Smooth muscle cell (in vitro differentiated cells): ENCODE measurements around the gene VEGFB. TPM values are rescaled to one million over a fixed set of nuclear protein-coding genes. Genes with fewer than 3 reads are reported as not detected.

Experiments used
- DNase-seq: peaks from one replicate; lab custom pipeline; 2025; ENCODE audit not compliant: unreplicated experiment; lab: John Stamatoyannopoulos, UW
- H2AFZ ChIP-seq: fragments of 200-600 bp; sonication (generic); 2 replicates; pipeline ENCODE4 v1.6.0; 2016; ENCODE audit warnings: antibody characterized with exemption, low read depth, mild to moderate bottlenecking
- H3F3A ChIP-seq: fragments of 200-600 bp; sonication (generic); 2 replicates; pipeline ENCODE4 v1.6.0; 2017; ENCODE audit warnings: antibody characterized with exemption, low read depth
- H3K27ac ChIP-seq: fragments of 200-600 bp; sonication (generic); 2 replicates; pipeline ENCODE4 v1.5.1; 2016; ENCODE audit warnings: low read depth, mild to moderate bottlenecking
- H3K27me3 ChIP-seq: fragments of 200-600 bp; sonication (generic); 2 replicates; pipeline ENCODE4 v1.6.1; 2016; ENCODE audit warnings: low read depth, mild to moderate bottlenecking
- H3K36me3 ChIP-seq: fragments of 200-600 bp; sonication (generic); 2 replicates; pipeline ENCODE4 v1.5.1; 2016; ENCODE audit warnings: low read depth
- H3K4me1 ChIP-seq: fragments of 200-600 bp; sonication (generic); 2 replicates; pipeline ENCODE4 v1.5.1; 2016; ENCODE audit warnings: low read depth
- H3K4me2 ChIP-seq: fragments of 200-600 bp; sonication (generic); 2 replicates; pipeline ENCODE4 v1.6.0; 2016; ENCODE audit warnings: mild to moderate bottlenecking
- H3K4me3 ChIP-seq: fragments of 200-600 bp; sonication (generic); 2 replicates; pipeline ENCODE4 v1.5.1; 2016; ENCODE audit warnings: mild to moderate bottlenecking
- H3K79me2 ChIP-seq: fragments of 200-600 bp; sonication (generic); 2 replicates; pipeline ENCODE4 v1.6.0; 2016; ENCODE audit warnings: low read depth, mild to moderate bottlenecking
- H3K9ac ChIP-seq: fragments of 200-600 bp; sonication (generic); 2 replicates; pipeline ENCODE4 v1.6.0; 2016; ENCODE audit warnings: low read depth
- H3K9me3 ChIP-seq: fragments of 200-600 bp; sonication (generic); replicated peaks from 2 replicates; pipeline ENCODE4 v1.5.1; 2016; ENCODE audit warnings: low read depth
- H4K20me1 ChIP-seq: fragments of 200-600 bp; sonication (generic); 2 replicates; pipeline ENCODE4 v1.6.0; 2016; ENCODE audit warnings: low read depth
- CTCF ChIP-seq: fragments of 200-600 bp; sonication (generic); IDR thresholded peaks from 2 replicates; pipeline ENCODE4 v1.5.1; 2017; ENCODE audit warnings: borderline replicate concordance, mild to moderate bottlenecking, antibody characterized with exemption; ENCODE audit not compliant: insufficient read depth, poor library complexity, severe bottlenecking
- WGBS: methylation state at CpG from one replicate; pipeline ENCODE4 v1.1.7; 2016; ENCODE audit warnings: low lambda C conversion rate; 5-methylcytosine and 5-hydroxymethylcytosine counted together
- polyA plus RNA-seq: library from polyadenylated mRNA; unstranded; fragments of >200 nt; fragmentation: Nextera tagmentation; extraction: Ambion mirVana; gene quantifications from 2 replicates; pipeline ENCODE4 v1.2.1, GENCODE V29; 2016
- total RNA-seq: library from RNA; depleted of rRNA; stranded (reverse); fragments of >200 nt; gene quantifications from 2 replicates; pipeline ENCODE4 v1.2.3, GENCODE V29; 2014

The VEGFB gene
- total and polyA plus RNA-seq, 2 experiments from 2014 or later, result 27.9 to 96.5 TPM

- Histone ChIP-seq H3F3A (peaks cover 17% of the 10 kb centered on the region), H3K79me2 (peaks cover 19% of the 10 kb centered on the region), H3K9ac (no peak overlapping the region), H3K36me3 (no peaks in the 10 kb centered on the region), H3K27ac (peak overlapping the region; percentile 87), H3K4me3 (no peak overlapping the region), H4K20me1 (peaks cover 30% of the 10 kb centered on the region), H2AFZ (no peak overlapping the region), H3K9me3 (no peaks in the 10 kb centered on the region), H3K4me2 (peak overlapping the region; percentile 96), H3K4me1 (peaks cover 18% of the 10 kb centered on the region), H3K27me3 (no peaks in the 10 kb centered on the region)
- no peak for TF ChIP-seq CTCF
- DNase-seq, result no peak
- 87% methylated on average over 8 of the region's 8 CpGs for WGBS
These were observed 9.0 kb downstream of the VEGFB start for GRCh38 chr11:64243236-64243854.

GRCh38 chr11:64244107-64244506 lies 9.7 kb downstream of the VEGFB start:
- 70% methylated on average over 5 of the region's 5 CpGs for WGBS
- Histone ChIP-seq H3K4me3 (no peak overlapping the region), H3K9me3 (no peaks in the 10 kb centered on the region)

GRCh38 chr11:64244966-64245365 lies 10.6 kb downstream of the VEGFB start:
- Histone ChIP-seq H3K36me3 (no peaks in the 10 kb centered on the region), H3K4me3 (peak overlapping the region; percentile 63), H3K27ac (peak overlapping the region; percentile 87), H2AFZ (no peak overlapping the region), H3K4me1 (peaks cover 21% of the 10 kb centered on the region), H3K27me3 (no peaks in the 10 kb centered on the region), H3K79me2 (peaks cover 19% of the 10 kb centered on the region), H3K4me2 (peak overlapping the region; percentile 89), H3K9me3 (no peaks in the 10 kb centered on the region), H4K20me1 (peaks cover 30% of the 10 kb centered on the region), H3K9ac (peak overlapping the region; percentile 74), H3F3A (peaks cover 7% of the 10 kb centered on the region)
- 66% methylated on average over 6 of the region's 6 CpGs for WGBS
- TF ChIP-seq CTCF, result no peak
- no peak for DNase-seq

More at GRCh38 chr11:64244107-64244506, 9.7 kb downstream of the VEGFB start:
- no peak for DNase-seq
- Histone ChIP-seq H3K9ac (no peak overlapping the region), H3K27me3 (no peaks in the 10 kb centered on the region), H3K79me2 (peaks cover 19% of the 10 kb centered on the region), H3K27ac (peak overlapping the region; percentile 87), H3K36me3 (no peaks in the 10 kb centered on the region), H3K4me2 (no peak overlapping the region), H4K20me1 (peaks cover 30% of the 10 kb centered on the region), H2AFZ (no peak overlapping the region), H3F3A (peaks cover 10% of the 10 kb centered on the region), H3K4me1 (peaks cover 21% of the 10 kb centered on the region)
- no peak for TF ChIP-seq CTCF

GRCh38 chr11:64245401-64245796 lies 11.0 kb downstream of the VEGFB start:
- H3K27ac ChIP-seq, result peak overlapping the region; percentile 87
- no peaks in the 10 kb centered on the region for H3K36me3 ChIP-seq
- H4K20me1 ChIP-seq, result peaks cover 30% of the 10 kb centered on the region
- H3K9me3 ChIP-seq, result no peaks in the 10 kb centered on the region
- H3K9ac ChIP-seq, result peak overlapping the region; percentile 74
- no peak for TF ChIP-seq CTCF
- H3K27me3 ChIP-seq, result no peaks in the 10 kb centered on the region
- DNase-seq, result no peak
- H3K4me3 ChIP-seq, result peak overlapping the region; percentile 63
- peaks cover 7% of the 10 kb centered on the region for H3F3A ChIP-seq
- peaks cover 21% of the 10 kb centered on the region for H3K4me1 ChIP-seq
- peak overlapping the region; percentile 89 for H3K4me2 ChIP-seq
- H3K79me2 ChIP-seq, result peaks cover 19% of the 10 kb centered on the region
- 23% methylated on average over 5 of the region's 6 CpGs for WGBS
- H2AFZ ChIP-seq, result no peak overlapping the region
